ENCODE measurements around the gene TGIF1.

The TGIF1 gene

DNA sequence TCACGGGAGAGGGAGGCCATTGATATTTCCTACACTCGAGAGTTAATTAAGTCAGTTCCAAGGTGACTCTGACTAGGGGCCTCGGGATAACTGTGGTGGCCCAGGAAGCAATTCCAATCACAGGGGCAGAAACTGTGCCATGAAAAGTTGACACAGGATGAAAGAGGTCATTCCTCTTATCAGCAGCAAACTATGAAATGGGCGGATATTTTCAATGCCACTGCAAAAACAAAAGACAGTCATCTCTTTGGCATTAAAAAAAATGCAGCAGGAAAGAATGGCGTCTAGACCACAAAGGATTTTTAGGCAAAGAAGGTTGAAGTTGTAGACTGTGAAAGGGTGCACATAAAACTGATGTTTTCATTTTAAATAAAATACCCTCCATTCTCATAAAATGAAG, 50.0 kb downstream of the TGIF1 start:
- intact Hi-C loops (cut with DNase I), result no loop called here
- no peak for DNase-seq

DNA sequence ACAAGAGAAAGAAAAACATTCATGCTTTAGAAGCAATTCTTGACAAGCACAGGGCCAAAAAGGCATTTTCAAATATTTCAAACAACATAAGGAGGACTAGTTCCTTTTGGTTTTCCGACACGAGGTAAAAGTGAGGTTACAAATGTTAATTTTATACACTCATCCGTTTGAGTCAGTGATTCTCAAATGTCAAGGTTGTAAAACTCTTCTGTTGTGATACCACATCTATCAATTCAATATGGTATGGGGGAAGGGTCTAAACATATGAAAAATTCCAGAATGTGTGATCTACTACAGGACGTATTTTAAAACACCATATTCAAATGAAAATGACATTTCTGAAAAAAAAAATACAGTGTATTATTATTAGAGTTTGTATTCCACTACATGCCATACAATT, 52.7 kb downstream of the TGIF1 start:
- DNase-seq, result no peak
- intact Hi-C loops (cut with DNase I), result no loop called here

DNA sequence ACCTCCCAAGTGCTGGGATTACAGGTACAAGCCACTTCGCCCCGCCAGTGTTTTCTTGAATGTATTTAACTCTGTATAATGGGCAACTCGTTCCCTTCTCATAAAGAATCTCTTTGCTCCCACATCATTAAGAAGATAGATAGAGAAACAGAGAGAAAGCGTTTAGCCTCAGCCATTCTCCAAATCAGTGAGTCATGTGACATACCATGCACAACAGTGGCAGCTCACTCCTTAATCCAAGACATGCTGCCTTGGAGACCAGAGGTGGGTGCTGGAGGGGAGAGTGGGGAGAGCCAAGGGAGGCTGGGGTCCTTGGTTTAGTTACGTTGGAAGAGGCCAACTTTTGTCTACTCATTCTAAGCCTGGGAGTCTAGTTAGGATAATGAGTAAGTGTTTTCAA, 54.7 kb downstream of the TGIF1 start:
- intact Hi-C loops (cut with DNase I), result no loop called here
- no peak for DNase-seq

DNA sequence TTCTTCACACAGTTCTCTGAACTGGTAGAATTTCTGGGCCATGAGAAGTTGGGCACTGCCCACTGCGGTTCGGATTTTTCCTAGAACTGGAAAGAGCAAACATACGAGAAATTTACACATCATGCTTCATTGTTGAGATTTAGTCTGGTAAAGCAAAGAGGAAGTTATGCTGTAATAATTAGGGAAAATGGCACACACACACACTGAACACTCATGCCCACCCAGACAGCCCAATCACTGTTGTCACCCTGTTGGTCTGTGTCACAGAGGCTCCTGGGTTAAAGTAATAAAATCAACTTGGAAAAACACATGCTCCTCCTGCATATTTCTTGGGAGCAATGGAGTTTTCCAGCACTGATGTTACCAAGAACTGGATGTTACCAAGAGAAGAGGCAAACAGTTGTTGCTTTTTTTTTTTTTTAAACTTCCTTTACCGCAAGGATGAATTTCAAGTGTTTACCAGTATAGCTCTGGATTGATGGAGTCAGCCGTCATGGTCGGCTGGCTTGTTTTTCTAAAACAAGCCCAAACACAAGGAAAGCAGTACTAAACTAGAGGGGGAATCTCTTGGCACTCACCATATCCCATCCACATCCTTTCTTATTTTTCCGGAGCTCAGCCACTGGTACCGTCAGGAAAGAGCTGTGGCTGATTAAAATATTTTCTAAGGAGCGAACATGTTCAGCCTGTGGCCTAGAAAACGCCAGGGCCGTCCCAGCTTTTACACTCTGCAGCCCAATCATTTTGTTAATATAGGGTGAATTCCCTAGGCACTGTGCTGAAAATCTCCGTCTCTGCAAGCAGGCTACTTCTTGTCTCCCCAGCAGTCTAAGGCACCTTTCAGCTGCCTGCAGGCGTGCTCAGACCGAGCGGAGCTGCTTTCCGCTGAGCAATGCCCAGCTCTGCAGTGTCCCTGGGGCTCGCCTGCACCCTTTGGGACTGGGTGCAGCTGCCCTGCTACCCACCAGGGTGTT, 58.9 kb downstream of the TGIF1 start:
- intact Hi-C loops (cut with DNase I), result no loop called here
- DNase-seq, result peak in 3 of 10 donors; percentile 27 to 85 (median 76)

Measured in posterior cingulate gyrus (tissue), 11 donors.